ENCODE measurements around the gene CAVIN3.
"Not testable (repeated sequence)": the region's sequence is repeated elsewhere in the genome, so short reads cannot be mapped to it uniquely, and the experiment has no call there.

The CAVIN3 gene

DNA sequence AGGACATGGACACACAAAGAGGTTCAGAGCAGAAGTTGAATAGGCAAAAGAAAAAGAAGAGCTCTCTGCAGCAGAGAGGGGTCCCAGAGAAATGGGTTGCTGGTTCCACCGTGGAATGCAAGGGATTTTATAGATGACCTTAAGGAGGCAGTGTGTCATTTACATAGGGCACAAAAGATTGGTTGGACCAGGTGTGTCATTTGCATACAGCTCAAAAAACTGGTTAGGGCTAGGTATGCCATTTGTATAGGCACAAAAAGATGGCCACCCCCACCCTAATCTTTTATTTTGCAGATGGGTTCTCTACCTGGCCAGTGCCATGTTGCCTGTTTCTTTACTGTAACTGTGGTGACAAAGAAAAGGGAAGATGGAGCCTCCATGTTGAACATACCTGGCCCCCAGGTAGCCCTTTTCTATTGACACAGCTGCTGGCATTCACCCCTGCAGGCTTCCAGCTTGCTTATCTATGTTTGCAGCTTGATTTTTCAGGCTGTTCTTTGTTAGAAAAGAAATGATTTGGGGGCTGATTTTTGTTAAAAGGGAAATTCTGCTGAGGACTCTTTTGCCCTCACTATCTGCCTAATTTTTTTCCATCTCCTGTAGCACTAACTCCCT, 3.1 kb upstream of the CAVIN3 start:
- DNase-seq = no peak
- ATAC-seq = no peak

DNA sequence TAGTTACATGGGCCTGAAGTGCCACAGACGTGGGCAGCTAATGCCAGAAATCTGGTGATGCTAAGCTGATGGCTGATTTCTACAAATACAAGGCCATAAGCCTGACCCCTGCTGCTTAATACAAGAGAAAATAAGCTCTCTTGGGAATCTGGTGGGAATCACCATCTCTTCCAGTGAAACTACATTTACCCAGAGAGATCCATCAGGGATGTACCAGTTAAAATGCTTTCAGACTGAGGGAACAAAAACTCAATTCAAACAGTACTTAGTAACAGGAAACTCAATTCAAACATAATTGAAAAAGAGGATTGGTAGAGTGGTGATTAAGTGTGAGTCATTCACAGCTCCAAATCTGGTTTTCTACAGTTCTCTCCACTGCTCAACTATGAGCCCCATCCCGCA, 1.7 kb upstream of the CAVIN3 start:
- DNase-seq (peak; percentile 30), ATAC-seq (peak; percentile 40)

DNA sequence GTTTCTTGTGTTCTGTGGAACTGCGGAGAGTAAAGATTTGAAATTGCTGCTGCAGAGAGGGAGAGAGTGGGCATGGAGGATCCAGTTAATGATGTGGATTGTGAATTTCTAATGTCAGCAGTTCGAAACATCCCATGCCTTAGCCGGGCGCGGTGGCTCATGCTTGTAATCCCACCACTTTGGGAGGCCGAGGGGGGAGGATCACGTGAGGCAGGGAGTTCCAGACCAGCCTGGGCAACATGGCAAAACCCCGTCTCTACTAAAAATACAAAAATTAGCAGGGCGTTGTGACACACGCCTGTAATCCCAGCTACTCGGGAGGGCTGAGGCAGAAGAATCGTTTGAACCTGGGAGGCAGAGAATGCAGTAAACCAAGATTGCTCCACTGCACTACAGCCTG, 1.1 kb upstream of the CAVIN3 start:
- no peak for DNase-seq
- no peak for ATAC-seq

DNA sequence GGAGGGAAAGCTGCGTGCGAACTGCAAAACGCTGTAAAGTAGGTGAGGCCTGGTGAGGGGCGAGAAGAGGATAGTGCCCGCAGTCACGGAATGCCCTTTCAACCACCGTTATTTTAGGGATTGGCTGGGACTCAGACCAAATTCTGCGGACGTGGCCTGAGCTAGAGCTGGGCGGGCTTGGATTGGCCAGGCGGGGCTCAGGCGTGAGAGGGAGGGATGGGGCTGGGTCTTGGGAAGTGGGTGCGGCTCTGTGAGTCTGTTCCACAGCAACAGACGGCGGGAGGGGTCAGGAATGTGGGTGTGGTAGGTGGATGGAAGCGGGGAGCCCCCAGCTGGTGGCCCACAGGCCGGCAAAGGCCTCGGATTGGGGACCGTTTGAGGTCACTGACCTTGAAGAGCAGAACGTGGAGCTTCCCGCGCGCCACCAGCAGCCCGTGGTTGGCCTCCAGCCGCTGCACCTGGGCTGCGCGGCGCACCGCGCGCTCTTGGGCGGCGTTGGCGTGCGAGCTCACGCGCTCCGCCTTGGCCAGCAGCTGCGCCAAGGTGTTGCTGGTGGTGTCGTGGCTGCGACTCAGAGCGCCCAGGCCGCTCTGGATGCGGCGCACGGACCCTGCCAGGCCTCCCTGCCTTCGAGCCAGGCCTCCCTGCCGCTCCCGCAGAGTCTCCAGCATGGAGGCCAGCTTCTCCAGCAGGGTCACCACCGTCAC, 444 bp downstream of the CAVIN3 start:
- DNase-seq (peak; percentile 70), ATAC-seq (peak; percentile 33)

DNA sequence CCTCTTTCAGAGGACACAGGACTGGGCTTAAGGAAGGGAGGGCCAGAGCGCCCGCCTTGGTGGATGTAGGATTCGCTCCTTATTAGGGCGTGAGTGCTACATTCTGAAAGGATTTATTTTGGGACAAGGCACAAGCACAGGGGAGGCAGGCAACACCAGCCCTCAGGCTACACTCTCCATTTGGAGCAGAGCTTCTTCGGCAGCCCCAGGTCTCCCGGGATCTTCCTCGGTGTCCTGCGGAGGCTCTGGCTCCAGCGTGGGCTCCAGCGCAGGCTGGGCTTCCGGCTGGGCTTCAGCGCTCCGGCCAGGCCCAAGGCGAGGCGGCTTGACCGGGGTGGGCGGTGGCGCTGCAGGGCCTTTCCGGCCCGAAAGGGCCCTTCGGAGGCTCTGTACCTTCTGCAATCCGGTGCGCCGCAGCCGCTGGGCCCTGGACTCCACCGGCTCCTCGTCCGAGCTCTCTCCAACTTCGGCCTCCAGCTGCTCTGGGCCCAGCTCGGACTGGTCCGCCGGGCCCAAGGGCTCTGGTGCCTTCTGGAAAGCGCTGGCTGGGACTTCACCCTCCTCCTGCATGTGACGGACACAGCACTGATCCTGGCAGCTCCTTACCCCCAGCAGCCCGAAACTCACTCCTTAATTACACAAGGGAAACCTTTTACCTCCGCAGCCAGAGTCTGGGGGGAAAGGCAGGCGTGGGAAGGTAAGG, 1.1 kb downstream of the CAVIN3 start:
- ATAC-seq (no peak), DNase-seq (peak; percentile 7)

DNA sequence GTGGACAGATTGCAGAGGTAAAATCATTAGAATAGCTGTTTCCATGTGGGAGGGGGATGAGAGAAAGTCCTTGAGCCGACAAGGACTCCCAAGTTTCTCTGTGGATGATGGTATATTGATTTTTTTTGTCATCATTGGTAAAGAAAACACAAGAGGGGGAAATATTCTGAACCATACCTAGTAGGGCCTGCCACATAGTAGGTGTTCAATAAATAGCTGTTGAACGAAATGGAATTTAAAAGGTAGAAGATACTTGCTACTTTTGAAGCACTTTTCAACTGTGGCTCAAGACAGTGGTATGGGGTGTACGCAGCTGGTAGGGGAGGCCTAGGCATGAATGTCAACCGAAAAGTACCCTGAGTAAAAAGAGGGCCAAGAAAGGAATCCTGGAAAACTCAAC, 2.1 kb downstream of the CAVIN3 start:
- ATAC-seq (no peak), DNase-seq (no peak)

DNA sequence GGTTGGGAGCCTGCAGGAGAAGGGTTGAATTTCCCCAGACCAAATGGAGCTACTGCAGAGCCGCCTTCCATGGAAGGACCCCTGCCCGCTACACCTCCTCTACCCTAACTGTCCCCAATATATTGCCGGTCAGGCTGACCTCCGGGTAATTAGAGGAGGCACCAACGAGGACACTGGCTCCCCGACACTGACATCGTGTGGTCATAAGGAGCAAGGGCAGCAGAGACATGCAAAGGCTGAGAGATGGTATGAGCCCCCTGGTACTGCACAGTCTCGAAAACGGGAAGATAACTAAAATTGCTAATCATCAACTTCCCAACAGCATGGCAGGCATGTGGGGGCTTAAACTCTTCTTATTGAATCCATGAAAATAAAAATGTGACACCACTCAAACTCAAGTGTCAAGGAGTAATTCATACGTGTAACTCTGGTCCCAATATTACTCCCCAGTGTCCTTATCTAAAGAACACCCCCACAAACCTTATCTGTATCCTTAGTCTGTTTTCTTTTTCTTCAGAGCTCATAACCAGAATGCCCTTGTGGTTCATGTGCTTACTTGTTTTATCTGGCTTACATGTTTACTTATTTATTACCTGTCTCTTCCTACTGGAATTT, 4.4 kb downstream of the CAVIN3 start:
- peak; percentile 51 for DNase-seq

DNA sequence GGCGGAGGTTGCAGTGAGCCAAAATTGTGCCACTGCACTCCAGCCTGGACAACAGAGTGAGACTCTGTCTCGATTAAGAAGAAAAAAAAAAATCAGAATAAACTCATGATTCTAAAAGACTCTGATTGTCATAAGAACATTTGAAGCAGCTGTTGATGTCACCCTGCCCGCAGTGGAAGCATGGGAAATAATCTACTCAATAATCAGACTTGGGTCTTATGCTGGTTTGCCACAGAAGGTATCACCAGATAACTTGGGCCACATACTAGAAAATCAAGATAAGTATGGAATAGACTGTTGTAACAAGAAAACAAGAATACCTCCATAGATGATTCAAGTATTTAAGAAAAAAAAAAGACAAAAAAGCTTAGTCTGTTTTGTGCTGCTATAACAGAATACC, 8.2 kb downstream of the CAVIN3 start:
- ATAC-seq = no peak
- no peak for DNase-seq

More for the DNA sequence above, 4.4 kb downstream of the CAVIN3 start:
- no peak for ATAC-seq

DNA sequence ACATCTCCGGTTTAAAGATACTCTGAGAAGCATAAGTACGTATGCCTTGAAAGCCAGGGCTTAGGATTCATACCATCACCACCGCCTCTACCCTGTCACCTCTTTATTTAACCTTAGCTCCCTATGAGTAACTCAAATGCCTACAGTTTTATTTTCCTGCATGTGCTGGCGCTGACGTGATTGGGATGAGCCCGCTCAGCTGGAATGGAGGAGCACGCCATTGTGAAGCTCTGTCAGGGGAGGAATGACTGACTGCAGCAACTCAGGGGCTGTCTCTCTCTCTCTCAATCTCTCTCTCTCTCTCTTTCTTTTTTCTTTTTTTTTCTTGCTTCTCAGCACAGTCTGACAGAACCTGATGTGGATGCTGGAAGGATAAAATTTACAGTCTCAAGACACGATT, 12.4 kb downstream of the CAVIN3 start:
- ATAC-seq (no peak), DNase-seq (no peak)

DNA sequence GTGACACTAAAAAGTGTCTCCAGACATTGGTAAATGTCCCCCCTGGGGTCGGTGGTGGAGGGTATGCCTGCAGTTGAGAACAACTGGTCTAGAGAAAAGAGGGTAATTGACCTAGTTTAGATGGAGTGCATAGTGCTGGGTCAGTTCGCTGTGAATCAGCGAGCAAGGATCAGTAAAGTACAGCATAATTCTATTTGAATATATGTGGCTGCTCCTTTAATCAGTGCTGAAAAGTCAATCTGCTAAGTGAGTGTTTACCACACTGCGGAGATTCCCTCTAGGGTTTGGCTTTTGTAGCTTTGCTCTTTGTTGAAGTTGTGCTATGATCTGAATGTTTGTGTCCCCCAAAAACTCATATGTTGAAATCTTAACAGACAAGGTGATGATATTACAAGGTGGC, 15.0 kb downstream of the CAVIN3 start:
- no peak for ATAC-seq

DNA sequence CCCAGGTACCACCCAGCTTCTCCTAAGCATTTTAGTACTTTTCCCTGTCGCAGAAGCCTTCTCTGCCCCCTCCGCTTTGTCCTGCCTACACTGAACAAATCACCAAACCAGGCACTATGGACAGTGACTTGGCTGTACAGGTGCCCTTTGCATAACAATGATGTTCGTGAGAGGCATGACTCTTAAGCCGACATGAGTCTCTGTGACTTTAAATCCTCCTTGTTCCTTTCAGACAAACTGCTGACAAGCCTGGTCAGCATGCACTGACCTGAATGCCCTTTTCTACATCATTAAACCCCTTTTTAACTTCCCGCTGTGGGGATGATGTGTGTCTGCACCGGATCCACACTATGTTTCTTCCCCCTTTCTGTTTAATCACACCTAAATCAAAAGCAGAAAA, 16.6 kb downstream of the CAVIN3 start:
- no peak for DNase-seq
- ATAC-seq = no peak

More for the DNA sequence above, 15.0 kb downstream of the CAVIN3 start:
- DNase-seq = no peak

DNA sequence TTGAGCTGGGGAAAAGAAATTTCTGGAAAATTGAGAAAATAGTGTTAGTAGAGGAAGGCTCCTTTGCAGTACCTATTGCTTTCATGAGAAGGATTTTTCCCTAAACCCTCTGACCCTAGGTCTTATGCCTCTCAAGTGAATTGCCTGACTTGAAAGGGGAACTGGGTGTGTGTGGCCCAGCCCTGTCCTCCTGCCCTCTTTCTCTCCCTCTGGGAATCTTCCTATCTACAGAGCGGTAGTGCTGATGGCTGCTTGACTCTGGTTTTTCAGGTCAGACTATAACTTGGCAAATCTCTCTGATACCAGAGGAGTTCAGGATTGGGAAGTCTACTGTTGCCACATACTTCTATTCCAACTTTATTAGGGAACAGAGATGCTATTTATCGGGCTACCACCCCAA, 19.2 kb downstream of the CAVIN3 start:
- no peak for DNase-seq
- no peak for ATAC-seq

DNA sequence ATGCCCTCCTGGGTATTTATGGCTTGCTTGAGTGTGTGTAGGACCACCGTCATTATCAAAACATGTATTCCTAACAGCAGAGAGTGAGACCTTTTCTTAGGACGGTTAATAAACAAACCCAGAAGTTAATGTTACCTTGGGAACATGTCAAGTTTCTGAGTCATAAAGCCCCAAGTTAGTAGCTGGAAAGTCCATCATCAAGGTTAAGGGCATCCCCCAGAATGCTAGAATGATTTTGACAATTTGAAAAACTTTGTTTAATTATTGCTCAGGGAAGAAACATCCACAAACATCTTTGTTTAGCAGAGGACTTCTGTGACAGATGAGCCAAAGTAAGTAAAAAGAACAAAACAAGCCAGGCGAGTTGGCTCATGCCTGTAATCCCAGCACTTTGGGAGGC, 20.0 kb downstream of the CAVIN3 start:
- DNase-seq (no peak), ATAC-seq (no peak)

DNA sequence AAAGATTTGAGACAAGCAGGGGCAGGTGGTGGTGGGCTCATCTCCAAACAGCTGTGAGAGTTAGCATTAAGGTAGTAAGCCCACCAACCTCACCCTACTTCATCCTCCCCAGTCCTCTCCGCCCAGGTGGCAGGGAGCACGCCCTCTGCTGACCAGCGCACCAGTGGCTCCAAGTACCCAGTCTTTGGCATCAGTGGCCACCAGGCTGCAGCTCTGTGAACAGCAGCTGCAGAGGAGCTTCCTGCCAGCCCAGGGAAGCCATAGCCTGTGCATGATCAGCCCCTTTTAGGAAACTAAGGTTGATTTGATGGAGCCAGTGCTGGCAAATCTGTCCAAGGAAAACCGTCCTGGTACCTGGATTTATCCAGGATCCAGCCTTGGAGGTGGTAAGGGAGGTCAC, 21.7 kb downstream of the CAVIN3 start:
- ATAC-seq = peak; percentile 81
- peak; percentile 41 for DNase-seq

DNA sequence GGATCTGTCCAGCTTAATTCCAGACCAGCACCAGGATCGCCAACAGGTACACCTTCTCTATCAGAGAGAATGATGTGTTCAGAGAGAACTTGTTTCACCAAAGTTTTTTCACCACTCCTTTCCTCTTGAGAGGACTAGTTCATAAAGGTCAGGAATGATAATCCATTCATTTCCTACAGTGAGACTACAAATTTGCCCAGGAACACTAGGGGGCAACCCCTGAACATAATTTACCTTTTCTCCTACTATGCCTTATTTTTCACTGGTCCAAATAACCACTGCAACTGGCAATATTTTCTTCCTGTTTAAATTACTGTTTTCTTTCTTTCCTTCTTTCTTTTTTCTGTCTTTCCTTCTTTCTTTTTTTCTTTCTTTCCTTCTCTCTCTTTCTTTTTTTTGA, 22.5 kb downstream of the CAVIN3 start:
- DNase-seq = no peak
- ATAC-seq = peak; percentile 57

DNA sequence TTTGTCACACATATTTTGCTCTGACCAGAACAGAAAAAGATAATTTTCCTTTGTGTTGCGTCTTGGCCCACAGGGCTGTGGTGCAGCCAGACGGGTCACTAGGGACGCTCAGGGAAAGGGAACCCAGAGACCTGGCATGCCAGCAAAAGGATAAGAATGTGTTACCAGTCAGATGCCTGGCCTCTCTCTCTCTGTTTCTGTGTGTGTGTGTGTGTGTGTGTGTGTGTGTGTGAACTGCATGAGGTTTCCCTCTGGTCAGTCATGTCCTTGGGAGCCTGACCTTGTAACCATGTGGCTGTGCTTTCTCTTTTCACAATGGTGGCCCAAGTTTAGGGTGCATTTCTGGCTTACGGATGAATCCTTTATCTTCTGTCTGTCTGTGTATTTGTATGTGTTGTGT, 35.3 kb downstream of the CAVIN3 start:
- no peak for ATAC-seq
- no peak for DNase-seq

DNA sequence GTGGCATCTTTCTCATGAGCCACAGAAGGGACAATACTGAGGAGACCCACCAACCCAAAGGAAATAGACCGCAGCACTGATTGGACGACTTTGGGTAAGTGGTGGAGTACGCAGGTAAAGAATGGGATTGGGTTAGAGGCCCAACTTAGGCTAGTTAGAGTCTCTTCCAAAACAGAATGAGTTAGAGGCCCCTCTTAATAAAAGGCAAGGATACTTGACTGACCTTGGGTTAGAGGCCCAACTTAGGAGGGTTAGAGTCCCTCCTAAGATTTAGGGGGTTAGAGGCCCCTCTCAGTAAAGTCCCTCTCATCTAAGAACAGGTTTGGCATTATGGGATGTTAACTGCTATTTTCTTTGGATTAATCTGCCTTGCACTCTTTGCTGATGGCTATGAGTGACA, 36.1 kb downstream of the CAVIN3 start:
- DNase-seq = no peak
- ATAC-seq = no peak

DNA sequence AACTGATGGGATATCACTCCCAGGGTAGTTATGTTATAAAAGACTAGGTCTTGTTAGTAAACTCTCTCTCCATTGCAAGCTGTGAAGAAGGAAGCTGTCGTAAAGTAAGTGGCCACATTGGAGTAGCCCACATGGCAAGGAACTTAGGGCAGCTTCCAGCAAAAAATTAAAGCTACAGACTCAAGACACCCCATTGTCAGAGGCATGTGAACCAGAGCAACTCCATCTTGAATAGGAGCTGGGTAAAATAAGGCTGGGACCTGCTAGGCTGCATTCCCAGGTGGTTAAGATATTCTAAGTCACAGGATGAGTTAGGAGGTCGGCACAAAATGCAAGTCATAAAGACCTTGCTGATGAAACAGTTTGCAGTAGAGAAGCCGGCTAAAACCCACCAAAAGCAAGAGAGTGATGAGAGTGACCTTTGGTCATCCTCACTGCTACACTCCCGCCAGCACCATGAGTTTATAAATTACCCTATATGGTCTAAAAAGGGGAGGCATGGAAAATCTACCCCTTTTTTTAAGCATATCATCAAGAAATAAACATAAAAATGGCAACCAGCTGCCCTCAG, 36.8 kb downstream of the CAVIN3 start:
- DNase-seq = no peak
- no peak for ATAC-seq

DNA sequence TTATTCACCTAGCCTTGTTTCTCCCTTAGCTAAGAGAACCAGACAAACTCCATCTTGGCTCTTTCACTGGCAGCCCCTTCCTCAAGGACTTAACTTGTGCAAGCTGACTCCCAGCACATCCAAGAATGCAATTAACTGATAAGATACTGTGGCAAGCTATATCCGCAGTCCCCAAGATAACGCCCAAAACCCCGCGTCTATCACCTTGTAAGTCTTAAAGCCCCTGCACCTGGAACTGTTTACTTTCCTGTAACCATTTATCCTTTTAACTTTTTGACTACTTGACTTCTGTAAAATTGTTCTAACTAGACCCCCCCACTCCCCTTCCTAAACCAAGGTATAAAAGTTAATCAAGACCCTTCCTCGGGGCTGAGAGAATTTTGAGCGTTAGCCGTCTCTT, 39.5 kb downstream of the CAVIN3 start:
- not testable (repeated sequence) for DNase-seq, ATAC-seq

DNA sequence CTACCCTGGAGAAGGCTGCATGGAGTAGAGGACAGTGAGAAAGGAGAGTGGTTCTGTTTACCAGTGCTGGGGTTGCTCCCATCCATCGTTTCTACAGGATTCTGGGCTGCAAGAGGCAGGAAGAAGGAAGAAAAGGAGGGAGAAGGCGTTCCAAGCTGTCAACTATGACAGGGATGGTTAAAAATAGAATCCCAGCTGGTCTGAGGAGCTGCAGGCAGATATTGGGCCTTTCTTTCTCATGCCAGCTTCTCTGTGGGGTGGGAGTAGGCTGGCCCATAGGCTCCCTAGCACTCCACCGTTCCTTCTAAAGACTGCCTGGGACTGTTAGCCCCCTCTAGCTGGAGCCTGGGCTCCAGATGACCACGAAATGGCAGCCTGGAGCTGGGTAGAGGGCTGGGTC, 47.1 kb downstream of the CAVIN3 start:
- no peak for DNase-seq
- ATAC-seq = no peak

DNA sequence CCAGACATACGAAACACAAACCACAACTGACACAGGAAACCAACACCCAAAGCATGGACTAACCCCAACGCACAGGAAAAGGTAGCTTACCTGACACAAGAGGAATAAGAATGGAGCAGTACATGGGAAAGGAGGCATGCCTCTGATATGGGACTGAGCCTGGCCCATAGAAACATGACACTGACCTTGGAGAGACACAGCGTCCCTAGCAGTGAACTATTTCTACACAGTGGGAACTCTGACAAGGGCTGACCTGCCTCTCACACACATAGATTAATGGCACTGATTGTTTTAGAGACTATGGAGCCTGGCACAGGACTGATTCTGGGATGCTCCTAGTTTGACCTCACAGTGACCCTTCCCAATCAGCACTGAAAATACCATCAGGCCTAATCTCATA, 48.7 kb downstream of the CAVIN3 start:
- ATAC-seq = no peak
- DNase-seq = no peak

DNA sequence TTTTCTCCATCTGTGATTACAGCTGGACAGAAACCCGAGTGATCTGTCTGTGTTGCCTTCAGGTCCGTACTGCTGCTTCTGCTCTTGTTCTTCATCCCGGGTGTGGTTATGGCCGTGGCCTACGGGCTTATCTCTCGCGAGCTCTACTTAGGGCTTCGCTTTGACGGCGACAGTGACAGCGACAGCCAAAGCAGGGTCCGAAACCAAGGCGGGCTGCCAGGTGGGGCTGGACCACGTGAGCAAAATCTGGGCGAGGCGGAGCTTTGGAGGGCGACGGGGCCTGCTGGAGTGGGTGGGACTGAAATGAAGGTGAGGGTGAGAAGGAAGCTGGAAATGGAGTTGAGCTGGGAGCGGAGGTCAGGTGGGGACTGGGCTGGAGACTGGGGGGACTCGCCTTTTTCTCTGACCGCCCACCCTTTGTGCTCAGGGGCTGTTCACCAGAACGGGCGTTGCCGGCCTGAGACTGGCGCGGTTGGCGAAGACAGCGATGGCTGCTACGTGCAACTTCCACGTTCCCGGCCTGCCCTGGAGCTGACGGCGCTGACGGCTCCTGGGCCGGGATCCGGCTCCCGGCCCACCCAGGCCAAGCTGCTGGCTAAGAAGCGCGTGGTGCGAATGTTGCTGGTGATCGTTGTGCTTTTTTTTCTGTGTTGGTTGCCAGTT, 49.6 kb downstream of the CAVIN3 start:
- DNase-seq = no peak
- no peak for ATAC-seq

Measured in stimulated activated naive CD8-positive, alpha-beta T cell treated with anti-CD3 and anti-CD28 coated beads, Interleukin-15, Interleukin-2, amounts not matched to agents 100 U/mL and 50 U/mL, for 24 hours (primary cell).